ENCODE measurements around the gene DAZAP1. TPM values are rescaled to one million over a fixed set of nuclear protein-coding genes. Genes with fewer than 3 reads are reported as not detected.

DAZAP1 gene
- total RNA-seq, 1 experiment from 2014 or later, result 59.4 TPM

- DNase-seq (ENCODE audit: low spot score), result no peak
Observed at GRCh38 chr19:1393841-1394240, 13.5 kb upstream of the DAZAP1 start.

- DNase-seq (ENCODE audit: low spot score), result no peak
Observed at GRCh38 chr19:1394252-1395193, 12.9 kb upstream of the DAZAP1 start.

- DNase-seq (ENCODE audit: low spot score), result no peak
Observed at GRCh38 chr19:1395194-1396018, 12.0 kb upstream of the DAZAP1 start.

GRCh38 chr19:1396019-1396767, 11.2 kb upstream of the DAZAP1 start:
- DNase-seq (ENCODE audit: low spot score), result no peak

- no peak for DNase-seq (ENCODE audit: low spot score)
Observed at GRCh38 chr19:1396768-1397679, 10.4 kb upstream of the DAZAP1 start.

- no peak for DNase-seq (ENCODE audit: low spot score)
Observed at GRCh38 chr19:1397838-1398237, 9.5 kb upstream of the DAZAP1 start.

- no peak for DNase-seq (ENCODE audit: low spot score)
Observed at GRCh38 chr19:1399079-1399478, 8.3 kb upstream of the DAZAP1 start.

GRCh38 chr19:1399745-1400144, 7.6 kb upstream of the DAZAP1 start:
- DNase-seq (ENCODE audit: low spot score), result no peak

- no peak for DNase-seq (ENCODE audit: low spot score)
Observed at GRCh38 chr19:1400281-1401137, 6.9 kb upstream of the DAZAP1 start.

- no peak for DNase-seq (ENCODE audit: low spot score)
Observed at GRCh38 chr19:1401138-1401888, 6.1 kb upstream of the DAZAP1 start, which contains the start of gene GAMT. Gene GAMT, minus strand, starts transcription at chr19:1401542. Its CDS starts 66 bp downstream, at chr19:1401476.

- DNase-seq (ENCODE audit: low spot score), result no peak
Observed at GRCh38 chr19:1401889-1402217, 5.5 kb upstream of the DAZAP1 start.

GRCh38 chr19:1402411-1403070, 4.8 kb upstream of the DAZAP1 start:
- no peak for DNase-seq (ENCODE audit: low spot score)

GRCh38 chr19:1406774-1407527, 435 bp upstream of the DAZAP1 start:
- peak; percentile 90 for DNase-seq (ENCODE audit: low spot score)

- DNase-seq (ENCODE audit: low spot score), result no peak
Observed at GRCh38 chr19:1408300-1409203, 1.2 kb downstream of the DAZAP1 start.

- DNase-seq (ENCODE audit: low spot score), result no peak
Observed at GRCh38 chr19:1409204-1410005, 2.0 kb downstream of the DAZAP1 start.
